K562 (cell line): Measurements from ENCODE around the gene IL34.

Source experiments
- CEBPZ ChIP-seq: fragments of 150-350 bp; IDR thresholded peaks from 2 replicates; pipeline ENCODE4 v1.6.1; 2014; ENCODE audit warnings: low read depth, mild to moderate bottlenecking, low read length, borderline replicate concordance
- CREB5 ChIP-seq: fragments of 250-450 bp; sonication (Bioruptor Pico); IDR thresholded peaks from 2 replicates; pipeline ENCODE4 v1.5.0; 2020; ENCODE audit warnings: mild to moderate bottlenecking
- CTCF ChIP-seq, 3 experiments: IDR thresholded peaks in 2 of 3; conservative IDR thresholded peaks in 1 of 3; 2 replicates each; pipeline ENCODE4 v1.5.1; 2011 to 2012; ENCODE audit warnings: low read length in 3 of 3, mild to moderate bottlenecking in 3 of 3, control low read depth in 2 of 3, improper control_type of control experiment in 1 of 3, inconsistent platforms in 1 of 3, low read depth in 1 of 3, mixed read lengths in 1 of 3, moderate library complexity in 1 of 3; ENCODE audit not compliant: insufficient read depth in 2 of 3
- GTF3C2 ChIP-seq: IDR thresholded peaks from 3 replicates; pipeline ENCODE4 v1.6.1; 2011; ENCODE audit warnings: borderline replicate concordance, mild to moderate bottlenecking, moderate library complexity; ENCODE audit not compliant: insufficient read length; ENCODE audit errors: extremely low read depth
- JUNB ChIP-seq: fragments of 450-650 bp; formaldehyde crosslinking; conservative IDR thresholded peaks from 2 replicates; pipeline ENCODE4 v1.4.0; 2020; ENCODE audit warnings: mild to moderate bottlenecking
- POLR2A ChIP-seq: fragments of 450-650 bp; conservative IDR thresholded peaks from 2 replicates; pipeline ENCODE4 v1.6.1; 2016
- ZBTB7A ChIP-seq: IDR thresholded peaks from 2 replicates; pipeline ENCODE4 v1.6.1; 2011; ENCODE audit warnings: low read depth, mild to moderate bottlenecking, low read length, moderate library complexity, borderline replicate concordance; ENCODE audit not compliant: control insufficient read depth
- ZBTB8A ChIP-seq: fragments of 450-650 bp; IDR thresholded peaks from 2 replicates; pipeline ENCODE4 v1.6.1; 2018; ENCODE audit warnings: mild to moderate bottlenecking, moderate library complexity; ENCODE audit not compliant: partially characterized antibody
- ZNF121 ChIP-seq: sonication (generic); formaldehyde crosslinking; conservative IDR thresholded peaks from 2 replicates; pipeline ENCODE4 v1.8.0; 2022; ENCODE audit warnings: missing genetic modification reagents
- ZNF143 ChIP-seq: sonication (generic); formaldehyde crosslinking; IDR thresholded peaks from 2 replicates; pipeline ENCODE4 v1.9.0; 2022; ENCODE audit warnings: mild to moderate bottlenecking, missing genetic modification reagents

- TF ChIP-seq ZBTB8A, result no peak
- no peak for TF ChIP-seq CREB5 (CRISPR knock-in tag)
- no peak for TF ChIP-seq CTCF (IDR thresholded peaks at IDR 0.05 in 2 of 3, conservative IDR thresholded peaks at IDR 0.05 in 1 of 3; ENCODE audit: insufficient read depth in 2 of 3, low read depth in 1 of 3, low read length in 3 of 3)
- TF ChIP-seq JUNB (CRISPR knock-in tag), result no peak
- no peak for TF ChIP-seq ZBTB7A
- TF ChIP-seq ZNF143 (CRISPR knock-in tag), result no peak
- no peak for TF ChIP-seq ZNF121 (CRISPR knock-in tag)
- no peak for TF ChIP-seq POLR2A
- TF ChIP-seq CEBPZ, result no peak
- no peak for TF ChIP-seq GTF3C2
These were observed 58.7 kb downstream of the IL34 start for GRCh38 chr16:70705056-70705455.
